ENCODE results near the gene PNCK.

Gene PNCK

GRCh38 chrX:153626025-153626633 is 47.5 kb downstream of the PNCK start:
- Histone ChIP-seq H3K4me3 (ENCODE audit: low read length) (no peak overlapping the region), H3K27me3 (ENCODE audit: control insufficient read depth, insufficient read depth, low read length) (no peaks in the 10 kb centered on the region), H3K27ac (ENCODE audit: low read length) (no peak overlapping the region), H3K9ac (ENCODE audit: low read length) (no peak overlapping the region), H3K4me1 (ENCODE audit: control insufficient read depth, low read depth, low read length) (no peaks in the 10 kb centered on the region), H3K36me3 (ENCODE audit: control insufficient read depth, low read depth, low read length) (no peaks in the 10 kb centered on the region), H3K9me3 (ENCODE audit: control insufficient read depth, low read depth, low read length) (peaks cover 8% of the 10 kb centered on the region)

- Histone ChIP-seq H3K27ac (ENCODE audit: low read length) (no peak overlapping the region), H3K27me3 (ENCODE audit: control insufficient read depth, insufficient read depth, low read length) (no peaks in the 10 kb centered on the region), H3K9me3 (ENCODE audit: control insufficient read depth, low read depth, low read length) (peaks cover 8% of the 10 kb centered on the region), H3K9ac (ENCODE audit: low read length) (no peak overlapping the region), H3K36me3 (ENCODE audit: control insufficient read depth, low read depth, low read length) (no peaks in the 10 kb centered on the region), H3K4me1 (ENCODE audit: control insufficient read depth, low read depth, low read length) (no peaks in the 10 kb centered on the region), H3K4me3 (ENCODE audit: low read length) (no peak overlapping the region)
Measured at GRCh38 chrX:153625271-153626024, 48.2 kb downstream of the PNCK start.

GRCh38 chrX:153624196-153625091 is 49.2 kb downstream of the PNCK start:
- no peaks in the 10 kb centered on the region for H3K27me3 ChIP-seq (ENCODE audit: control insufficient read depth, insufficient read depth, low read length)
- no peaks in the 10 kb centered on the region for H3K4me1 ChIP-seq (ENCODE audit: control insufficient read depth, low read depth, low read length)
- H3K27ac ChIP-seq (ENCODE audit: low read length), result no peak overlapping the region
- H3K4me3 ChIP-seq (ENCODE audit: low read length), result no peak overlapping the region
- no peak overlapping the region for H3K9ac ChIP-seq (ENCODE audit: low read length)
- H3K36me3 ChIP-seq (ENCODE audit: control insufficient read depth, low read depth, low read length), result no peaks in the 10 kb centered on the region
- H3K9me3 ChIP-seq (ENCODE audit: control insufficient read depth, low read depth, low read length), result peaks cover 8% of the 10 kb centered on the region

- Histone ChIP-seq H3K9ac (ENCODE audit: low read length) (no peak overlapping the region), H3K36me3 (ENCODE audit: control insufficient read depth, low read depth, low read length) (no peaks in the 10 kb centered on the region), H3K27me3 (ENCODE audit: control insufficient read depth, insufficient read depth, low read length) (peaks cover 3% of the 10 kb centered on the region), H3K4me3 (ENCODE audit: low read length) (no peak overlapping the region), H3K4me1 (ENCODE audit: control insufficient read depth, low read depth, low read length) (no peaks in the 10 kb centered on the region), H3K27ac (ENCODE audit: low read length) (no peak overlapping the region), H3K9me3 (ENCODE audit: control insufficient read depth, low read depth, low read length) (peaks cover 10% of the 10 kb centered on the region)
Measured at GRCh38 chrX:153623310-153624029, 50.1 kb downstream of the PNCK start.

- Histone ChIP-seq H3K36me3 (ENCODE audit: control insufficient read depth, low read depth, low read length) (no peaks in the 10 kb centered on the region), H3K4me1 (ENCODE audit: control insufficient read depth, low read depth, low read length) (no peaks in the 10 kb centered on the region), H3K9me3 (ENCODE audit: control insufficient read depth, low read depth, low read length) (peaks cover 14% of the 10 kb centered on the region), H3K9ac (ENCODE audit: low read length) (no peak overlapping the region), H3K27me3 (ENCODE audit: control insufficient read depth, insufficient read depth, low read length) (peaks cover 10% of the 10 kb centered on the region), H3K27ac (ENCODE audit: low read length) (no peak overlapping the region), H3K4me3 (ENCODE audit: low read length) (no peak overlapping the region)
Measured at GRCh38 chrX:153622661-153623309, 50.8 kb downstream of the PNCK start.

- no peak overlapping the region for H3K4me3 ChIP-seq (ENCODE audit: low read length)
Measured at GRCh38 chrX:153621949-153622598, 51.5 kb downstream of the PNCK start.

GRCh38 chrX:153620576-153620975 is 53.0 kb downstream of the PNCK start:
- Histone ChIP-seq H3K27ac (ENCODE audit: low read length) (no peak overlapping the region), H3K9me3 (ENCODE audit: control insufficient read depth, low read depth, low read length) (peaks cover 20% of the 10 kb centered on the region), H3K4me3 (ENCODE audit: low read length) (no peak overlapping the region), H3K4me1 (ENCODE audit: control insufficient read depth, low read depth, low read length) (no peaks in the 10 kb centered on the region), H3K27me3 (ENCODE audit: control insufficient read depth, insufficient read depth, low read length) (peaks cover 18% of the 10 kb centered on the region), H3K36me3 (ENCODE audit: control insufficient read depth, low read depth, low read length) (no peaks in the 10 kb centered on the region), H3K9ac (ENCODE audit: low read length) (no peak overlapping the region)

More at GRCh38 chrX:153621949-153622598, 51.5 kb downstream of the PNCK start:
- no peaks in the 10 kb centered on the region for H3K4me1 ChIP-seq (ENCODE audit: control insufficient read depth, low read depth, low read length)
- H3K27me3 ChIP-seq (ENCODE audit: control insufficient read depth, insufficient read depth, low read length), result peaks cover 17% of the 10 kb centered on the region
- no peak overlapping the region for H3K9ac ChIP-seq (ENCODE audit: low read length)
- no peaks in the 10 kb centered on the region for H3K36me3 ChIP-seq (ENCODE audit: control insufficient read depth, low read depth, low read length)
- H3K27ac ChIP-seq (ENCODE audit: low read length), result no peak overlapping the region
- H3K9me3 ChIP-seq (ENCODE audit: control insufficient read depth, low read depth, low read length), result peaks cover 14% of the 10 kb centered on the region

Data from iPS-18a (cell line).